Amygdala (tissue), 56 donors: Measurements from ENCODE around the gene ANKRD34B.
"Not testable (repeated sequence)": the region's sequence is repeated elsewhere in the genome, so short reads cannot be mapped to it uniquely, and the experiment has no call there.

Experiments used
- DNase-seq, 56 donors: peaks; one replicate each; lab custom pipeline; 2025; lab: John Stamatoyannopoulos, UW

ANKRD34B gene

GRCh38 chr5:80569961-80570786 is at the start of gene ANKRD34B:
ANKRD34B (minus strand) TSS chr5:80570280; CDS start chr5:80560019, 10,261 bp downstream.
- DNase-seq, result no peak

DNA sequence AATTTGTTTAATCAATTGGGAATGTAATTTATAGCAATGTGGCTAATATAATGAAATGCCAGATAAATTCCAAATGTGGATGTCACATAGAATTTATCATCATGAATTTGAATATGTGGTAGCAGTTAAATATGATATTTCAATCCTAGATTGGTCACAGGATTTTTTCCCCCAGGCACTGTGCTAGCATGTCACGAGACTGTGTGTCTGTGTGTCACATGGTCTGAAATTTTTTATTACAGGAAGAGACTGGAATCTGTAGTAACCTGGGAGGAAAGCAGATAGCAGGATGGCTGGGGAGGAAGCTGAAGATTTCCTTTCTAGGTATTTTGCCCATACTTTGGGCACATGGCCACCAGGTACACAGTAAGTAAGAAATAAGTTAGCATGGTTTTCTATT is 49.0 kb upstream of the ANKRD34B start:
- DNase-seq, result no peak

DNA sequence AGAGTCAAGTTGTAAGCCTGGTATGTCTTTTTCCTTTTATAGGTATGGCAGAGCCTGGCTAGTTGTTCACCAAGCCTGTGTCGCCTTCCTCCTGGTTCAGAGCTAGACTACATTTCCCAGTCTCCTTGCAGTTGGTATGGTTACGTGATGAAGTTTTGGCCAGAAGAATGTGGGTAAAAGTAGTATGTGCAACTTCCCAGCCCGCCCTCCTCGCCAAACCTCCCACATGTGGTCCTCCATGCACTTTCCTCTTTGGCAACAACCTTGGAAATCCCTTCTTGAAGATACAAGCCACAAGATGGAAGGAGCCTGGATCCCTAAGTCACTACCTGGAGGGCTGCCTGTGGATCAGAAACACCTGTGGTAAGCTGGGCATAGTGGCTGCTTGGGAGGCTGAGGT is 48.4 kb upstream of the ANKRD34B start:
- no peak for DNase-seq

DNA sequence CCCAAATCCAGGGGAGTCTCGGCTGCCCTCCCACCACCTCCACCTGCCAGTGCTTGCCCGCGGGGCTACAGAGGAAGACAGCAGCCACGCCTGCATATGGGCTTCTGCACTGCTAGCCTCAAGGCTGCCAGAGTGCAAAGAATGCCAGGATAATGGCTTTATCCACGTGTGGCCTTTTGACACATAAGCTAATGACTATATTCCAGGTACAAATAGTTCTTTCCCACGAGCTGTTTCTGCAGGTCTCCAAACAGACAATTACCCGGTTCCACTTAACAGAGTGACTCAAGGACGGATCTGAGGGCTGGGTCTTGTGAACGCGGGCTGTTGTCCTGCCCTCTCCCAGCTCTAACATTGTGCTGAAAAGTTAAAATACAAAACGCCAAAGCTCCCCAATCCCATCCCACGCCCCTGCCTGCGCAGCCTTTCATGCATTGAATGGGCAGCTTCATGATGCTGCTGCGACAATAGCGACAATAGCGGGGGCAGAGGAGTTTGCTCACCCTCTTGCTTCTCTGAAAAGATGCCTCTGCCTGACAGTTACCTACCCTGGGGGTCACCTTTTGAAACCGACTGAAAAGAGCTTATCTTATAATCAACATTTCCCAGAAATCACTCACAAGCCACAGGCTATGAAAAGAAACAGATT is 45.3 kb upstream of the ANKRD34B start:
- DNase-seq, result peak in 1 of 56 donors; percentile 1

GRCh38 chr5:80609692-80610091 is 39.6 kb upstream of the ANKRD34B start:
- no peak for DNase-seq

GRCh38 chr5:80608731-80609130 is 38.7 kb upstream of the ANKRD34B start:
- DNase-seq, result no peak

GRCh38 chr5:80607832-80608231 is 37.8 kb upstream of the ANKRD34B start:
- DNase-seq, result no peak

DNA sequence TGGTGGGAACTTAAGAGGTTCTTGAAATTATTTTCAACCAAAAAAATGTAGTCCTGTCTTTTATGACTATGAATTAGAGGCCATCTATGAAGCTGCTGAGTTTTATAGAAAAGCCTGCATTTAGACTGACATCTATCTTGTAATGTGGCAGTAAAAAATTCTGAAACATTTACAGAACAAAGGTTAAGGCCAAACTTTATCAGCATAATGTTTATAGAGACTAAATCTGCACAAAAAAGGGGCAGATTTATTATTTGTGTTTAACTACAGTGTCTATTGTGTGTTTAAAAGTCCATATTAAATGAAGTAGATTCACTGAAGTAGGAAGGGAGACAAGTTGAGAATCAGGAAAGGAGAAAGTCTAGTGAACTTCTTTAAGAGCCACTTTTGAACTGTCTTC is 37.3 kb upstream of the ANKRD34B start:
- no peak for DNase-seq

- no peak for DNase-seq
Measured at GRCh38 chr5:80600943-80601693, 31.0 kb upstream of the ANKRD34B start.

GRCh38 chr5:80597500-80597899 is 27.4 kb upstream of the ANKRD34B start:
- no peak for DNase-seq

DNA sequence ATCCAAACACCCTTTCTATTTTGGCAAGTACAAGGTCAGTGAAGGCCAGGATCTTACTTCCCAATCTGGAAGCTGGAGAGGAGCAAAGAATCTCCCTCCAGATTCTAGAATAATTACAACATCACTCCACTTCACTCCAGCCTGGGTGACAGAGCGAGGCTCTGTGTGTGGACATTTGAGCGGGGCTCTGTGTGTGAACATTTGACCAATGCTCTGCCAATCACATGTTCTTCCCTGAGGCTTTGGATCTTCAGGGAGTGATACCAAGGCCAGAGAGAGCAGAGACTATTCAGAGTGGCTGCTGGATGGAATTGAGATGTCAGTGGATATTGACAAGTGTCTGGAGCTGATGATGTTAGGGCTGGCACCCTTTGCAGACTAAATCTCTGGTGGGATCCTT is 24.7 kb upstream of the ANKRD34B start:
- no peak for DNase-seq

DNA sequence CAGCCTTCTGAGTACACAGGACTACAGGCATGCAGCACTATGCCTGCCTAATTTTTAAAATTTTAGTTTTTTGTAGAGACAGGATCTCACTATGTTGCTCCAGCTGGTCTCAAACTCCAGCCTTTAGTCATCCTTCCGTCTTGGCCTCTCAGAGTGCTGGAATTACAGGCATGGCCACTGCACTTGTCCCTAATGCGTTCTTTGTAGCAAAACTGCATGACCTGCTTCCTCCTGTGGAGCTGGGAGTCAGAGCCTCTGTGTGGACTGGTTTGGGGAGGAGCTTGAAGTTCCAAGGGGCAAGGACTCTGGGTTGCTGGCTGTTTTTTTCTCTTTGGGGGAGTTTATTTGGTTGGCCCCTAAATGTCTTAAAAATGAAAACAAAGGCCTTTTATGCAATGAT is 22.7 kb upstream of the ANKRD34B start:
- DNase-seq, result no peak

- DNase-seq, result no peak
Measured at GRCh38 chr5:80592105-80592504, 22.0 kb upstream of the ANKRD34B start.

GRCh38 chr5:80591352-80591751 is 21.3 kb upstream of the ANKRD34B start:
- DNase-seq, result no peak

DNA sequence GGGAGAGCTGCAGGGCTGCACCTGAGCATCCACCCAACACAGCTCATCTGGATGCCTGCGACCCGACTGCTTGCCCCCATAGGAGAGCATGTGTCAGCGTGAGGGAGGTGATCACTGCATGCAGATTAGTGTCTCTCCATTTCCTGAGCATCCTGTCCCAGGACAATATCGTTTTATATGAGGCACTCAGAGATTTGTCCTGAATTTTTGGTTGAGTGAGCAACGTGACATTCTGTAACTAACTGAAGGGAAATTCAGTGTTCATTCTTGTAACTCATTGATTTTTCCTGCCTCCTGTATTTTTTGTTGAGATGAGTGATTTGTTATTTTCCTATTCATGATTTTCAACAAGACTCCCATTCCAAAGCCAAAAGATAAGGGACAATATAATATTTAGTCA is 20.7 kb upstream of the ANKRD34B start:
- no peak for DNase-seq

GRCh38 chr5:80588858-80589540 is 18.9 kb upstream of the ANKRD34B start:
- DNase-seq, result no peak

DNA sequence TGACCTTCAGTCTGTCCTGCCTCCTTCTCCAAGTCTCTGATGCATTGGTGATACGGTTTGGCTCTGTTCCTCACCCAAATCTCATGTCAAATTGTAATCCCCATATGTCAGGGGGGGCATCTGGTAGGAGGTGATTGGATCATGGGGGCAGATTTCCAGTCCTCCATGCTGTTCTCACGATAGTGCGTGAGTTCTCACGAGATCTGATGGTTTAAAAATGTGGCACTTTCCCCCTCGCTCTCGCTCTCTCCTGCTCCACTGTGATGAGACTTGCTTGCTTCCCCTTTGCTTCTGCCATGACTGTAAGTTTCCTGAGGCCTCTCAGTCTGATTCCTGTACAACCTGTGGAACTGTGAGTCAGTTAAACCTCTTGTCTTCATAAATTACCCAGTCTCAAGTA is 14.7 kb upstream of the ANKRD34B start:
- no peak for DNase-seq

DNA sequence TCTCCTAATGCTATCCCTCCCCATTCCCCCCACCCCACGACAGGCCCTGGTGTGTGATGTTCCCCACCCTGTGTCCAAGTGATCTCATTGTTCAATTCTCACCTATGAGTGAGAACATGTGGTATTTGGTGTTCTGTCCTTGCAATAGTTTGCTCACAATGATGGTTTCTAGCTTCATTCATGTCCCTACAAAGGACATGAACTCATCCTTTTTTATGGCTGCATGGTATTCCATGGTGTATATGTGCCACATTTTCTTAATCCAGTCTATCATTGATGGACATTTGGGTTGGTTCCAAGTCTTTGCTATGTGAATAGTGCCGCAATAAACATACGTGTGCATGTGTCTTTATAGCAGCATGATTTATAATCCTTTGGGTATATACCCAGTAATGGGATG is 10.2 kb upstream of the ANKRD34B start:
- not testable (repeated sequence) for DNase-seq

GRCh38 chr5:80579050-80579449 is 9.0 kb upstream of the ANKRD34B start:
- no peak for DNase-seq

- no peak for DNase-seq
Measured at GRCh38 chr5:80577707-80578106, 7.6 kb upstream of the ANKRD34B start.

- DNase-seq, result no peak
Measured at GRCh38 chr5:80576383-80576782, 6.3 kb upstream of the ANKRD34B start.
